CD4-positive, alpha-beta T cell treated with Interleukin-21 for 1 hour (primary cell): ENCODE results near the gene MARS2.
"Not testable (repeated sequence)": the region's sequence is repeated elsewhere in the genome, so short reads cannot be mapped to it uniquely, and the experiment has no call there.

ENCODE experiments used
- DNase-seq: peaks from one replicate; pipeline ENCODE4 v3.0.0-alpha.2; 2020

MARS2 gene

DNA sequence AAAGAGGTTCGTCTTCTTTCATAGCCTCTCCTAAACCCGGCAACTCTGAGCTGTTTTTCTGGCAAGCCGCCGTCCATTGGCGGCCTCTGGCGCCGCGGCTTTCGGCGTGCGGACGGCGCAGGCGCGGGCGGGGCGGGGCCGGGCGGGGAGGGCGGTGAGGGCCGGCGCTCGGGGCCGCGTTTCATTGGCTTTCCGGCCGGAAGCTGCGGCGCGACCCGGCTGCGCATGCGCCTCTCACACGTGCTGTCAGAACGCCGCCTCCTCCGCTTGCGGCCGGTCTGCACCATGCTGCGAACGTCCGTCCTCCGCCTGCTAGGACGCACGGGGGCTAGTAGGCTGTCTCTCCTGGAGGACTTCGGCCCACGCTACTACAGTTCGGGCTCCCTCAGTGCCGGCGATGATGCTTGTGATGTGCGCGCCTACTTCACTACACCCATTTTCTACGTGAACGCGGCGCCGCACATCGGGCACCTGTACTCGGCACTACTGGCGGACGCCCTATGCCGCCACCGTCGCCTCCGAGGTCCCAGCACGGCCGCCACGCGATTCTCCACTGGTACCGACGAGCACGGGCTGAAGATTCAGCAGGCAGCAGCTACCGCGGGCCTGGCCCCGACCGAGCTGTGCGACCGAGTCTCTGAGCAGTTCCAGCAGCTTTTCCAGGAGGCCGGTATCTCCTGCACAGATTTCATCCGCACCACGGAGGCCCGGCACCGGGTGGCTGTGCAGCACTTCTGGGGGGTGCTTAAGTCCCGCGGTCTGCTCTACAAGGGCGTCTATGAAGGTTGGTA lies at the start of gene MARS2:
Gene MARS2 (plus strand): TSS at position 249 of the 791 bp plus-strand sequence. CDS start 37 bp downstream, at position 286.
- DNase-seq: peak; percentile 93

- DNase-seq: no peak
These were observed 47.6 kb upstream of the MARS2 start for GRCh38 chr2:197657562-197657961.

DNA sequence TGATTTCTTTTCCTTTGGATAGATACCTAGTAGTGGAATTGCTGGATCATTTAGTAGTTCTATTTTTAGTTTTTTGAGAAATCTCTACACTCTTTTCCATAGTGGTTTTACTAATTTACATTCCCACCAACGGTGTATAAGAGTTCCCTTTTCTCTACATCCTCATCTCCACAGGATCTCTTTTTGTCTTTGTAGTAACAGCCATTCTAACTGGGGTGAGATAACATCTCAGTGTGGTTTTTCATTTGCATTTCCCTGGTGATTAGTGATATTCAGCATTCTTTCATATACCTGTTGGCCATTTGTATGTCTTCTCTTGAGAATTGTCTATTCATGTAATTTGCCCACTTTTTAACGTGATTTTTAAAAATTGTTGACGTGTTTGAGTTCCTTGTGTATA lies 43.5 kb upstream of the MARS2 start:
- DNase-seq: no peak

DNA sequence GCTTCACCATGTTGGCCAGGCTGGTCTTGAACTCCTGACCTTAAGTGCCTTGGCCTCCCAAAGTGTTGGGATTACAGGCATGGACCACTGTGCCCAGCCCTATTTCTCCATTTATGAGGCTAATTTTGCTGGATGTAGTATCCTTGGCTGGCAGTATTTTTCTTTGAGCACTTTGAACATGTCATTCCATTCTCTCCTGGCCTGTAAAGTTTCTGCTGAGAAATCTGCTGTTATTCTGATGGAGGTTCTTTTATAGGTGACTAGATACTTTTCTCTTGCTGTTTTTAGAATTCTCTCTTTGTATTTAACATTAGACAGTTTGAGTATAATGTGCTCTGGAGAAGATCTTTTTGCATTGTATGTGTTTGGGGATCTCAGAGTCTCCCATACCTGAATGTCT lies 38.9 kb upstream of the MARS2 start:
- no peak for DNase-seq

DNA sequence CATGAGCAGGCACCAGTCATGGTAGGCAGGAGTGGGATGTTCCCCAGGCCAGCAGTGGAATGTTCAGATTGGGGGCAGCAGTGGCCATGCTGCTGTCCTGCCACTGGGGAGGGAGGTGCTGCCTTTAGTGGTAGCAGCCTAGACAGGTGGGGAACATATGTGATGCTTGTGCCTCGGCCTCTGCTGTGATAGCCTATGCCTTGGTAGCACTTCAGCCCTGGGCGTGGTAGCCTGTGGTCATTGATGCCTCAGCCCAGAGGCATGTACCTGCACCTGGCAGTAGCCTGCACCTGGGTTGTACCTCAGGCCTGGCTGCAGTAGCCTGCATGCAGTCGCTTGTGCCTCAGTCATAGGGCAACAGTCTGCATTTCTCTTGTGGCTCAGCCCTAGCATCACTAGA lies 36.9 kb upstream of the MARS2 start:
- DNase-seq: no peak

DNA sequence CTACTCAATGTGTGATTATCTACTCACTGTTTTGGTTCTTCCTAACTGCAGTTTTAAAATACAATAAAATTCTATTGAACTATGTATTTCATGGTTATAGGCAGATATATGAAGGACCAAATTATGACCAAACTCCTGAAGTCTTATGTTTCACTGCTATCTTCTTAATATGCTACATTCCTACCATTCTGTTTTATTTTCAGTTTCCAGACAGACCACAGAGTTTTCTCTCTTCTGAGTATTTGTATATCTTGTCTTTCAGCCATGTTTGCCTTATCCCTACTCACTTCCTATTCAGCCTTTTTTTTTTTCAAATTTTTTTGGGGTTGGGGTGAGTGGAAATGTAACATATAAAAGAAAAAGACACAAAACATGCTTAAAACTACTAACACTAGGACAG lies 36.1 kb upstream of the MARS2 start:
- no peak for DNase-seq

DNA sequence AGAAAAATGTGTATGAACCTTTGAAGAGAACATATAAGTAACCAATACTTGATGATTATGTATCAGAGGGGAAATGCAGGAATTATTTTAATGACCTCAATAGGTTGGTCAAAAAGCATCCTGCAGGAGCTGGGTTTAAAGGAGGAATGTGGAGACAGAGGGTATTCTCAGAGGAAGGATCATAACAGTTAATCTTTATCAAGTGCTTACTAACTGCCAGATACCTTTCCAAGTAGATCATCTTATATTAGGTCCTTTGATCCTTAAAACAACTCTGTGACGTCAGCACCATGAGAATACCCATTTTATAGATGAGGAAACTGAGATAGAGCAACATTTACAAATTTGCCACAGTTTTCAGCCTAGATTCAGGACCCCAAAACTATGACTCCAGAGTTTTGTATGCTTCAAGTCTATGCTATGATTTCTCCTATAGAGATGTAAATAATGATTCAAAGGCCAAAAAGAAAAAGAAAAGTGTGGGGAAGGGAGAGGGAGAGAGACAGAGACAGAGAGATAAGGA lies 32.7 kb upstream of the MARS2 start:
- DNase-seq: no peak

DNA sequence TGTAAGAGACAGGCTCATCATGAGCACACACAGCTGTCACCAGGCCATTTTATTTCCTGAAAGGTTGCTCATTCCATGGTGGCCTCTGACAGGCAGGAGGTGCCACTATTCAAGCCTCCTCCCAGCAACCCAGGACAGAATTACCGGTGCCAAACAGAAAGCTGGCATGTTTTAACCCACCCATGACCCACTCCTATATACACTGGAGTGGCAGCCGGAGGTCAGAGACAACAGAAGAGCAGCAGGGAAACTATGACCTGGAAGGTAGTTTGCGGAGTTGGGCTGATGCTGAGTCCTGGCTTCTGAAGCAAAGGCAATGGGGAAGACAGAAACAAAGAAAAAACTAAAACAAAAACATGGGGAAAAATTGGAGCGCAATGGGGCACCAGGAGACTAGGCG lies 32.1 kb upstream of the MARS2 start:
- DNase-seq: no peak

- DNase-seq: no peak
These were observed 31.6 kb upstream of the MARS2 start for GRCh38 chr2:197673606-197674005.

- no peak for DNase-seq
These were observed 31.1 kb upstream of the MARS2 start for GRCh38 chr2:197674060-197674459.

DNA sequence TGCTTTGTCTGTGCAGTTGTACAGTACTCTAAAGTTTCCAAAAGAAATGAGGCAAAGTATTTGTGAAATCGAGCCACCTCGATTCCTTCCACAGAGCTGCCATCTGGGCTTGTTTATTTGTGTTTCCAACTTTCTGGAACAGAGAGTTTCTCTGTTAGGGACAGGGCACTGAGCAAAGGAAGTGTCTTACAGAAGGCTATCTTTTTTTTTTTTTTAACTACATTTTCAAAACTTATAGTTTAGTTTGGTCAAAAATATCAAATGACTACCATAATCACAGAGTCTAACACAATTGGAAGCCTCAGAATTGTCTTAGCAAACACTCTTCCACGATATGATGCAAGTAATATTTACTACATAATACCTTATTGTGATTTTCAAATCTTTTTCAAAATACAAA lies 30.6 kb upstream of the MARS2 start:
- no peak for DNase-seq

DNA sequence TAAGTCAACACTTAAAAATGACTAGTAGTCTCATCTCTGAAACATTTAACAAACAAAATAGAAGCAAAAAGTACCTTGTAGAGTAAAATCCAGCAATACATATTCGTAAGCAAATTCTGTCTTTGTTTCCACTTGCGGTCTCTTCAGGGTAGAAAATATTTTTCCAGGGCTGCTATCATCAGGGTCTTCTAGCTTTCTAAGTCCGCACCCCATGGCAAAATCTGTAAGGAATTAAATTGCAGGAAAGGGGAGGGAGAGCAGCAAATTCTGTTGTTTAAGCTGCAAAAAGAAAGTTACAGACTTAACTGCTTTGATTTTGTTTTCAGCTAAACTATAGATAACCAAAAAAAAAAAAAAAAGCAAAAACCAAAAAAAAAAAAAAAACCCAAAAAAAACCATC lies 29.9 kb upstream of the MARS2 start, which contains the start of gene RFTN2:
Gene RFTN2 (minus strand): TSS at position 342 of the 400 bp plus-strand sequence. CDS start 129 bp downstream, at position 213.
- no peak for DNase-seq

DNA sequence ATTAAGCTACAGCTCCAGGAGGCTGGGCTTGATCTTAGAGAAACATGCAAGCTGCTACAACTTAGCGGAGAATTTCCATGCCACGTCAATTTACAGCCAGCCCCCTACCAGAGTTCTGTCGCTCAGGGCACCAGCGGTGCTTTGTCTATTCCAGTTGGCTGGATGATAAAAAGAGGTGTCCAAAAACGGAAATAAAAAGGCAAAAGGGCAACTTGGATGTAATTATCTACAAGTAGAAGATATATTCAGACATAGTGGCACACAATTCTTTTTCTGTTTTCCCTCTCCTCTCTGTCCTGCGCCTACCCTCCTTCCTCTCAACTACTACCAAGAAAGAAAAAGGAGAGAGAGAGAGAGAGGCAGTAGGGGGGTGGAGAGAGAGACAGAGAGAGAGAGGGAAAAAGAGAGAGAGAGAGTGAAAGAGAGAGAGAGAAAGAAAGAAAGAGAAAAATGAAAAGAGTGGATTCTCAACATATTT lies 29.4 kb upstream of the MARS2 start:
- no peak for DNase-seq

GRCh38 chr2:197677056-197677455 lies 28.1 kb upstream of the MARS2 start:
- no peak for DNase-seq

DNA sequence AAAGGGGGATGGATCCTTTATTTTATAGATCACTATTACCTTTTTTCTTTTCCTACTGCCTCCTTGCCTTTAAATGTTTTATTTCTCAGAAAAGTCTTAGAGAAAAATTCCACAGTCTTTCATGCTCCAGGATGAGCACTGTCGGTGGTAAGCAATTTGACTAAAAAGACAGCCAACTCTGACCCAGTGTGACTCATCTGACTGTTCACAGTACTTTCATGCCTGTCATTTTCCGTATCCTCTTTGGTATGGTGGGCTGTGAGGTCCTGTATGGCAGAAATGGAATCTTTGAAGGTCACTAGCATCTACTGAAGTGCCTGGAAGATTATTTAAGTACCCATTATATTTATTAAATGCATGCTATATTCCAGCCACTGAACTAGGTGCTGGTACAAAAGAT lies 27.7 kb upstream of the MARS2 start:
- DNase-seq: no peak

DNA sequence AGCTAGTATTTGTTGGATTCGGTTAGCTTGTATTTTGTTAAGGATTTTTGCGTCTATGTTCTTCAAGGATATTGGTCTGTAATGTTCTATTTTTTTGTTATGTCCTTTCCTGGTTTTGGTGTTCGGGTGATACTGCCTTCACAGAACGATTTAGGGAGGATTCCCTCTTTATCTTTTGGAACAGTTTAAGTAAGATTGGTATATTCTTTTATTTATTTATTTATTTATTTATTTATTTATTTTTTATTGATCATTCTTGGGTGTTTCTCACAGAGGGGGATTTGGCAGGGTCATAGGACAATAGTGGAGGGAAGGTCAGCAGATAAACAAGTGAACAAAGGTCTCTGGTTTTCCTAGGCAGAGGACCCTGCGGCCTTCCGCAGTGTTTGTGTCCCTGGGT lies 10.0 kb upstream of the MARS2 start:
- not testable (repeated sequence) for DNase-seq

GRCh38 chr2:197695971-197696370 lies 9.2 kb upstream of the MARS2 start:
- not testable (repeated sequence) for DNase-seq

DNA sequence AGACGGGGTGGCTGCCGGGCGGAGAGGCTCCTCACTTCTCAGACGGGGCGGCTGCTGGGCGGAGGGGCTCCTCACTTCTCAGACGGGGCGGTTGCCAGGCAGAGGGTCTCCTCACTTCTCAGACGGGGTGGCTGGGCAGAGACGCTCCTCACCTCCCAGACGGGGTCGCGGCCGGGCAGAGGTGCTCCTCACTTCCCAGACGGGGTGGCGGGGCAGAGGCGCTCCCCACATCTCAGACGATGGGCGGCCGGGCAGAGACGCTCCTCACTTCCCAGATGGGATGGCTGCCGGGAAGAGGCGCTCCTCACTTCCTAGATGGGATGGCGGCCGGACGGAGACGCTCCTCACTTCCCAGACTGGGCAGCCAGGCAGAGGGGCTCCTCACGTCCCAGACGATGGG lies 8.6 kb upstream of the MARS2 start:
- DNase-seq: not testable (repeated sequence)

GRCh38 chr2:197699724-197700123 lies 5.4 kb upstream of the MARS2 start:
- DNase-seq: not testable (repeated sequence)

- DNase-seq: no peak
These were observed 4.2 kb upstream of the MARS2 start for GRCh38 chr2:197700960-197701359.

GRCh38 chr2:197704434-197705120 lies 592 bp upstream of the MARS2 start:
- no peak for DNase-seq

DNA sequence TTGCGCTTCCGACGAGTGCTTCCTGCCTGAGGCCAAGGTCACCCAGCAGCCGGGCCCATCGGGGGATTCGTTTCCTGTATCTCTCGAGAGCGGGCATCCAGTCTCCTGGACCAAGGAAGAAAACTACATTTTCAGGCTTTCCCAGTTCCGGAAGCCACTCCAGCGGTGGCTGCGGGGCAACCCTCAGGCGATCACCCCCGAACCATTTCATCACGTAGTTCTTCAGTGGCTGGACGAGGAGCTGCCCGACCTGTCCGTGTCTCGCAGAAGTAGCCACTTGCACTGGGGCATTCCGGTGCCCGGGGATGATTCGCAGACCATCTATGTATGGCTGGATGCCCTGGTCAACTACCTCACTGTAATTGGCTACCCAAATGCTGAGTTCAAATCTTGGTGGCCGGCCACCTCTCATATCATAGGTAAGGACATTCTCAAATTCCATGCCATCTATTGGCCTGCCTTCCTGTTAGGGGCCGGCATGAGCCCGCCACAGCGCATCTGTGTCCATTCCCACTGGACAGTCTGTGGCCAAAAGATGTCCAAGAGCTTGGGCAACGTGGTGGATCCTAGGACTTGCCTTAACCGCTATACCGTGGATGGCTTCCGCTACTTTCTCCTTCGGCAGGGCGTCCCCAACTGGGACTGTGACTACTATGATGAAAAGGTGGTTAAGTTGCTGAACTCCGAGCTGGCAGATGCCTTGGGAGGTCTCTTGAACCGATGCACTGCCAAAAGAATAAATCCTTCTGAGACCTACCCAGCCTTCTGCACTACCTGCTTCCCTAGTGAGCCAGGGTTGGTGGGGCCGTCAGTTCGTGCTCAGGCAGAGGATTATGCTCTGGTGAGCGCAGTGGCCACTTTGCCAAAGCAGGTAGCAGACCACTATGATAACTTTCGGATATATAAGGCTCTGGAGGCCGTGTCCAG lies 1.0 kb downstream of the MARS2 start:
- peak; percentile 12 for DNase-seq

DNA sequence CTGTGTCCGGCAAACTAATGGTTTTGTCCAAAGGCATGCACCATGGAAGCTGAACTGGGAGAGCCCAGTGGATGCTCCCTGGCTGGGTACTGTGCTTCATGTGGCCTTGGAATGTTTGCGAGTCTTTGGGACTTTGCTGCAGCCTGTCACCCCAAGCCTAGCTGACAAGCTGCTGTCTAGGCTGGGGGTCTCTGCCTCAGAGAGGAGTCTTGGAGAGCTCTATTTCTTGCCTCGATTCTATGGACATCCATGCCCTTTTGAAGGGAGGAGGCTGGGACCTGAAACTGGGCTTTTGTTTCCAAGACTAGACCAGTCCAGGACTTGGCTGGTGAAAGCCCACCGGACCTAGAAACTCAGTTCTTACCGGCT lies 1.7 kb downstream of the MARS2 start:
- DNase-seq: no peak
